MM.1S (cell line): ENCODE results near the gene TBPL2.

Experiments
- DNase-seq: peaks from one replicate; pipeline ENCODE4 v3.0.0-alpha.2; 2015
- H2AFZ ChIP-seq: fragments of 300-600 bp; sonication (generic); 2 replicates; pipeline ENCODE4 v1.6.0; 2016; ENCODE audit warnings: antibody characterized with exemption, low read length
- H3F3A ChIP-seq: fragments of 300-600 bp; sonication (generic); 2 replicates; pipeline ENCODE4 v1.6.1; 2016; ENCODE audit warnings: mild to moderate bottlenecking, antibody characterized with exemption, low read length, moderate library complexity, mixed read lengths; ENCODE audit not compliant: insufficient read depth
- H3K27ac ChIP-seq: fragments of 300-600 bp; sonication (generic); 2 replicates; pipeline ENCODE4 v1.5.1; 2016; ENCODE audit warnings: mild to moderate bottlenecking, low read length
- H3K27me3 ChIP-seq: fragments of 300-600 bp; sonication (generic); replicated peaks from 2 replicates; pipeline ENCODE4 v1.6.0; 2016; ENCODE audit warnings: low read length; ENCODE audit not compliant: insufficient read depth
- H3K36me3 ChIP-seq: fragments of 300-600 bp; sonication (generic); replicated peaks from 2 replicates; pipeline ENCODE4 v1.6.1; 2016; ENCODE audit warnings: mild to moderate bottlenecking, low read length, mixed read lengths; ENCODE audit not compliant: insufficient read depth
- H3K4me1 ChIP-seq: fragments of 300-600 bp; sonication (generic); 2 replicates; pipeline ENCODE4 v1.6.1; 2016; ENCODE audit warnings: low read length, mixed read lengths
- H3K4me2 ChIP-seq: fragments of 300-600 bp; sonication (generic); 2 replicates; pipeline ENCODE4 v1.6.0; 2016; ENCODE audit warnings: low read depth, low read length
- H3K4me3 ChIP-seq: fragments of 300-600 bp; sonication (generic); 2 replicates; pipeline ENCODE4 v1.5.1; 2016; ENCODE audit warnings: low read length, mixed read lengths
- H3K79me2 ChIP-seq: fragments of 300-600 bp; sonication (generic); 2 replicates; pipeline ENCODE4 v1.6.1; 2016; ENCODE audit warnings: mixed run types, low read length, mixed read lengths
- H3K9ac ChIP-seq: fragments of 300-600 bp; sonication (generic); 2 replicates; pipeline ENCODE4 v1.6.1; 2016; ENCODE audit warnings: low read length, mixed read lengths
- H3K9me2 ChIP-seq: fragments of 300-600 bp; sonication (generic); replicated peaks from 2 replicates; pipeline ENCODE4 v1.6.1; 2016; ENCODE audit warnings: mild to moderate bottlenecking, low read length, mixed read lengths; ENCODE audit not compliant: insufficient read depth
- H3K9me3 ChIP-seq: fragments of 300-600 bp; sonication (generic); replicated peaks from 2 replicates; pipeline ENCODE4 v1.6.1; 2016; ENCODE audit warnings: mild to moderate bottlenecking, low read length, mixed read lengths; ENCODE audit not compliant: insufficient read depth
- H4K20me1 ChIP-seq: fragments of 300-600 bp; sonication (generic); 2 replicates; pipeline ENCODE4 v1.6.1; 2016; ENCODE audit warnings: mild to moderate bottlenecking, low read length, moderate library complexity, mixed read lengths; ENCODE audit not compliant: insufficient read depth
- EZH2 ChIP-seq: fragments of 300-600 bp; sonication (generic); optimal IDR thresholded peaks from 2 replicates; pipeline ENCODE3; 2017; ENCODE audit warnings: low read depth, mild to moderate bottlenecking, antibody characterized with exemption, low read length, mixed read lengths
- EZH2phosphoT487 ChIP-seq: fragments of 300-600 bp; sonication (generic); IDR thresholded peaks from 2 replicates; pipeline ENCODE4 v1.6.1; 2018; ENCODE audit warnings: antibody characterized with exemption, low read length
- TF ChIP-seq, protein P1 (sequence below): fragments of 300-600 bp; sonication (generic); IDR thresholded peaks from 2 replicates; pipeline ENCODE4 v1.5.1; 2016; ENCODE audit warnings: antibody characterized with exemption, low read length, mixed read lengths

Gene TBPL2

GRCh38 chr14:55399183-55399582 lies 41.2 kb downstream of the TBPL2 start:
- H3K27me3 ChIP-seq, result no peaks in the 10 kb centered on the region
- H4K20me1 ChIP-seq, result no peaks in the 10 kb centered on the region
- no peaks in the 10 kb centered on the region for H3F3A ChIP-seq
- no peaks in the 10 kb centered on the region for H3K4me1 ChIP-seq
- no peak for DNase-seq
- no peak overlapping the region for H3K4me3 ChIP-seq
- H3K4me2 ChIP-seq, result no peak overlapping the region
- no peaks in the 10 kb centered on the region for H3K36me3 ChIP-seq
- H2AFZ ChIP-seq, result no peak overlapping the region
- H3K79me2 ChIP-seq, result peaks cover 19% of the 10 kb centered on the region
- H3K9me3 ChIP-seq, result no peaks in the 10 kb centered on the region
- TF ChIP-seq EZH2phosphoT487, result no peak
- TF ChIP-seq EZH2, result no peak
- TF ChIP-seq, protein P1, sequence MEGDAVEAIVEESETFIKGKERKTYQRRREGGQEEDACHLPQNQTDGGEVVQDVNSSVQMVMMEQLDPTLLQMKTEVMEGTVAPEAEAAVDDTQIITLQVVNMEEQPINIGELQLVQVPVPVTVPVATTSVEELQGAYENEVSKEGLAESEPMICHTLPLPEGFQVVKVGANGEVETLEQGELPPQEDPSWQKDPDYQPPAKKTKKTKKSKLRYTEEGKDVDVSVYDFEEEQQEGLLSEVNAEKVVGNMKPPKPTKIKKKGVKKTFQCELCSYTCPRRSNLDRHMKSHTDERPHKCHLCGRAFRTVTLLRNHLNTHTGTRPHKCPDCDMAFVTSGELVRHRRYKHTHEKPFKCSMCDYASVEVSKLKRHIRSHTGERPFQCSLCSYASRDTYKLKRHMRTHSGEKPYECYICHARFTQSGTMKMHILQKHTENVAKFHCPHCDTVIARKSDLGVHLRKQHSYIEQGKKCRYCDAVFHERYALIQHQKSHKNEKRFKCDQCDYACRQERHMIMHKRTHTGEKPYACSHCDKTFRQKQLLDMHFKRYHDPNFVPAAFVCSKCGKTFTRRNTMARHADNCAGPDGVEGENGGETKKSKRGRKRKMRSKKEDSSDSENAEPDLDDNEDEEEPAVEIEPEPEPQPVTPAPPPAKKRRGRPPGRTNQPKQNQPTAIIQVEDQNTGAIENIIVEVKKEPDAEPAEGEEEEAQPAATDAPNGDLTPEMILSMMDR, result no peak
- no peak overlapping the region for H3K27ac ChIP-seq
- H3K9me2 ChIP-seq, result no peaks in the 10 kb centered on the region
- H3K9ac ChIP-seq, result no peak overlapping the region

- H3K4me3 ChIP-seq, result no peak overlapping the region
- H3F3A ChIP-seq, result no peaks in the 10 kb centered on the region
- no peak overlapping the region for H3K27ac ChIP-seq
- DNase-seq, result no peak
- H3K27me3 ChIP-seq, result no peaks in the 10 kb centered on the region
- no peak overlapping the region for H3K4me2 ChIP-seq
- TF ChIP-seq, protein P1, result no peak
- no peak for TF ChIP-seq EZH2phosphoT487
- no peak for TF ChIP-seq EZH2
- H3K9me3 ChIP-seq, result no peaks in the 10 kb centered on the region
- peaks cover 18% of the 10 kb centered on the region for H3K79me2 ChIP-seq
- no peak overlapping the region for H2AFZ ChIP-seq
- H3K4me1 ChIP-seq, result no peaks in the 10 kb centered on the region
- H4K20me1 ChIP-seq, result no peaks in the 10 kb centered on the region
- H3K36me3 ChIP-seq, result no peaks in the 10 kb centered on the region
- no peaks in the 10 kb centered on the region for H3K9me2 ChIP-seq
- no peak overlapping the region for H3K9ac ChIP-seq
Measured at GRCh38 chr14:55398679-55399078, 41.7 kb downstream of the TBPL2 start.

- Histone ChIP-seq H3K27me3 (no peaks in the 10 kb centered on the region), H3K27ac (no peak overlapping the region), H3F3A (no peaks in the 10 kb centered on the region), H3K4me2 (no peak overlapping the region), H3K79me2 (no peaks in the 10 kb centered on the region), H4K20me1 (no peaks in the 10 kb centered on the region), H3K9me2 (no peaks in the 10 kb centered on the region), H3K4me3 (no peak overlapping the region), H3K9ac (no peak overlapping the region), H3K36me3 (no peaks in the 10 kb centered on the region), H3K9me3 (no peaks in the 10 kb centered on the region), H2AFZ (no peak overlapping the region), H3K4me1 (no peaks in the 10 kb centered on the region)
- TF ChIP-seq EZH2, result no peak
- no peak for TF ChIP-seq EZH2phosphoT487
- TF ChIP-seq, protein P1, result no peak
- no peak for DNase-seq
Measured at GRCh38 chr14:55389330-55389729, 51.1 kb downstream of the TBPL2 start.

DNA sequence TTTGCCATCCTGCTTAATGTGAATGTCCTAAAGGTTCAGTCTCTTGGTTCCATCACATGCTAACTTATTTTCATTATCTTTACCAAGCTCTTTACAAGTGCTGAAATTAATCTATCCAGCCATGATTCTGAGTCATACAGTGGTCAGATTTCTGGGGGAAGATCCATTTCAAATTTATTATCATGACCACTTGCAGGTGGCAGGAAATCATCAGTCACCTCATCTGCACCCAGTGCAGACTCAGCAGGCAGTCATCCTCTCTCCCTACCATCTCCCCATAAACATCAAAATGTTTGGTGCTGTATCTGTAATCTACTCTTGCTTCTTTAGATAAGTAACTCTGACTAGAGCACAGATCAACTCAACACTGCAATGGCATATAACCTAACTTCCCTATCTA lies 52.3 kb downstream of the TBPL2 start:
- H3K27me3 ChIP-seq, result no peaks in the 10 kb centered on the region
- TF ChIP-seq, protein P1, result no peak
- TF ChIP-seq EZH2 (no peak), EZH2phosphoT487 (no peak)
- H3K79me2 ChIP-seq, result no peaks in the 10 kb centered on the region
- no peak for DNase-seq
- H2AFZ ChIP-seq, result no peak overlapping the region
- H3K36me3 ChIP-seq, result no peaks in the 10 kb centered on the region
- no peaks in the 10 kb centered on the region for H3K9me3 ChIP-seq
- H3K9ac ChIP-seq, result no peak overlapping the region
- no peaks in the 10 kb centered on the region for H3K9me2 ChIP-seq
- no peaks in the 10 kb centered on the region for H4K20me1 ChIP-seq
- no peak overlapping the region for H3K4me2 ChIP-seq
- H3K27ac ChIP-seq, result no peak overlapping the region
- H3F3A ChIP-seq, result no peaks in the 10 kb centered on the region
- no peaks in the 10 kb centered on the region for H3K4me1 ChIP-seq
- H3K4me3 ChIP-seq, result no peak overlapping the region
